ENCODE data around the gene TOLLIP.
"Not testable (repeated sequence)": the region's sequence is repeated elsewhere in the genome, so short reads cannot be mapped to it uniquely, and the experiment has no call there.

The TOLLIP gene

DNA sequence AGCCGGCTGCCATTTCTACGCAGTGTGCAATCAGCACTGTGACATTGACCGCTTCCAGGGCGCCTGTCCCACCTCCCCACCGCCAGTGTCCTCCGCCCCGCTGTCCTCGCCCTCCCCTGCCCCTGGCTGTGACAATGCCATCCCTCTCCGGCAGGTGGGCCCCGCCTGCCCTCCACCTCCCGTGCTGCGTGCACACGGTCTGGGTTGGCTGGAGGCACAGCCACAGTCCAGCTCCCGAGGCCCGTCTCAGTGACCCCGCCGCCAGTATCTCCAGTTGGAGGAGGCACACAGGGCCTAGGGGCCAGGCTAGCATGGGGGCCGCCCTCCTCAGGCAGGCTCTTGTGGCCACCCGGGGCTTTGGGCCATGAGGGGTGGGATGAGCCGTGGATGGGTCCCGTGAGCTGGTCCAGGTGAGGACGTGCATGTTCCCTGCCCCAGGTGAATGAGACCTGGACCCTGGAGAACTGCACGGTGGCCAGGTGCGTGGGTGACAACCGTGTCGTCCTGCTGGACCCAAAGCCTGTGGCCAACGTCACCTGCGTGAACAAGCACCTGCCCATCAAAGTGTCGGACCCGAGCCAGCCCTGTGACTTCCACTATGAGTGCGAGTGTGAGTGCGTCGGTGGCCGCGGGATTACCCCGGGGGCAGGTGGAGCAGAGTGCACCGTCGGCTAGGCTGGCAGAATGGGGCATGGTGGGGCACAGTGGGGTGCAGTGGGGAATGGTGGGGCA, 56.9 kb downstream of the TOLLIP start:
- DNase-seq (ENCODE audit: insufficient read length, low spot score) (no peak), FAIRE-seq (no peak)

DNA sequence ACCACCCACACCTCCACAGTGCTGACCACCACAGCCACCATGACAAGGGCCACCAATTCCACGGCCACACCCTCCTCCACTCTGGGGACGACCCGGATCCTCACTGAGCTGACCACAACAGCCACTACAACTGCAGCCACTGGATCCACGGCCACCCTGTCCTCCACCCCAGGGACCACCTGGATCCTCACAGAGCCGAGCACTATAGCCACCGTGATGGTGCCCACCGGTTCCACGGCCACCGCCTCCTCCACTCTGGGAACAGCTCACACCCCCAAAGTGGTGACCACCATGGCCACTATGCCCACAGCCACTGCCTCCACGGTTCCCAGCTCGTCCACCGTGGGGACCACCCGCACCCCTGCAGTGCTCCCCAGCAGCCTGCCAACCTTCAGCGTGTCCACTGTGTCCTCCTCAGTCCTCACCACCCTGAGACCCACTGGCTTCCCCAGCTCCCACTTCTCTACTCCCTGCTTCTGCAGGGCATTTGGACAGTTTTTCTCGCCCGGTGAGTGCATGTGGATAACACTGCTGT, 58.1 kb downstream of the TOLLIP start:
- no peak for DNase-seq (ENCODE audit: insufficient read length, low spot score)

DNA sequence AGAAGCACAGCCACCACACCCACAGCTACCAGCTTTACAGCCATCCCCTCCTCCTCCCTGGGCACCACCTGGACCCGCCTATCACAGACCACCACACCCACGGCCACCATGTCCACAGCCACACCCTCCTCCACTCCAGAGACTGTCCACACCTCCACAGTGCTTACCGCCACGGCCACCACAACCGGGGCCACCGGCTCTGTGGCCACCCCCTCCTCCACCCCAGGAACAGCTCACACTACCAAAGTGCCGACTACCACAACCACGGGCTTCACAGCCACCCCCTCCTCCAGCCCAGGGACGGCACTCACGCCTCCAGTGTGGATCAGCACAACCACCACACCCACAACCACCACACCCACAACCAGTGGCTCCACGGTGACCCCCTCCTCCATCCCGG, 59.0 kb downstream of the TOLLIP start:
- FAIRE-seq; DNase-seq (ENCODE audit: insufficient read length, low spot score): not testable (repeated sequence)

More for the DNA sequence above, 58.1 kb downstream of the TOLLIP start:
- no peak for FAIRE-seq

DNA sequence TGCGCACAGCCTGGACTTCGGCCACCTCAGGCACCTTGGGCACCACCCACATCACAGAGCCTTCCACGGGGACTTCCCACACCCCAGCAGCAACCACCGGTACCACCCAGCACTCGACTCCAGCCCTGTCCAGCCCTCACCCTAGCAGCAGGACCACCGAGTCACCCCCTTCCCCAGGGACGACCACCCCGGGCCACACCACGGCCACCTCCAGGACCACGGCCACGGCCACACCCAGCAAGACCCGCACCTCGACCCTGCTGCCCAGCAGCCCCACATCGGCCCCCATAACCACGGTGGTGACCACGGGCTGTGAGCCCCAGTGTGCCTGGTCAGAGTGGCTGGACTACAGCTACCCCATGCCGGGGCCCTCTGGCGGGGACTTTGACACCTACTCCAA, 60.5 kb downstream of the TOLLIP start:
- not testable (repeated sequence) for DNase-seq (ENCODE audit: insufficient read length, low spot score); FAIRE-seq

DNA sequence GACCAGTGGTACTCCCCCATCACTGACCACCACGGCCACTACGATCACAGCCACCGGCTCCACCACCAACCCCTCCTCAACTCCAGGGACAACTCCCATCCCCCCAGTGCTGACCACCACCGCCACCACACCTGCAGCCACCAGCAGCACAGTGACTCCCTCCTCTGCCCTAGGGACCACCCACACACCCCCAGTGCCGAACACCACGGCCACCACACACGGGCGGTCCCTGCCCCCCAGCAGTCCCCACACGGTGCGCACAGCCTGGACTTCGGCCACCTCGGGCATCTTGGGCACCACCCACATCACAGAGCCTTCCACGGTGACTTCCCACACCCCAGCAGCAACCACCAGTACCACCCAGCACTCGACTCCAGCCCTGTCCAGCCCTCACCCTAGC, 62.4 kb downstream of the TOLLIP start:
- not testable (repeated sequence) for DNase-seq (ENCODE audit: insufficient read length, low spot score); FAIRE-seq

DNA sequence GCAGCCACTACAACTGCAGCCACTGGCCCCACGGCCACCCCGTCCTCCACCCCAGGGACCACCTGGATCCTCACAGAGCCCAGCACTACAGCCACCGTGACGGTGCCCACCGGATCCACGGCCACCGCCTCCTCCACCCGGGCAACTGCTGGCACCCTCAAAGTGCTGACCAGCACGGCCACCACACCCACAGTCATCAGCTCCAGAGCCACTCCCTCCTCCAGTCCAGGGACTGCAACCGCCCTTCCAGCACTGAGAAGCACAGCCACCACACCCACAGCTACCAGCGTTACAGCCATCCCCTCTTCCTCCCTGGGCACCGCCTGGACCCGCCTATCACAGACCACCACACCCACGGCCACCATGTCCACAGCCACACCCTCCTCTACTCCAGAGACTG, 63.1 kb downstream of the TOLLIP start:
- not testable (repeated sequence) for FAIRE-seq; DNase-seq (ENCODE audit: insufficient read length, low spot score)

DNA sequence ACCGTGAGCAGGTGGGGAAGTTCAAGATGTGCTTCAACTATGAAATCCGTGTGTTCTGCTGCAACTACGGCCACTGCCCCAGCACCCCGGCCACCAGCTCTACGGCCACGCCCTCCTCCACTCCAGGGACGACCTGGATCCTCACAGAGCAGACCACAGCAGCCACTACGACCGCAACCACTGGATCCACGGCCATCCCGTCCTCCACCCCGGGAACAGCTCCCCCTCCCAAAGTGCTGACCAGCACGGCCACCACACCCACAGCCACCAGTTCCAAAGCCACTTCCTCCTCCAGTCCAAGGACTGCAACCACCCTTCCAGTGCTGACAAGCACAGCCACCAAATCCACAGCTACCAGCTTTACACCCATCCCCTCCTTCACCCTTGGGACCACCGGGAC, 63.7 kb downstream of the TOLLIP start:
- FAIRE-seq; DNase-seq (ENCODE audit: insufficient read length, low spot score): not testable (repeated sequence)

DNA sequence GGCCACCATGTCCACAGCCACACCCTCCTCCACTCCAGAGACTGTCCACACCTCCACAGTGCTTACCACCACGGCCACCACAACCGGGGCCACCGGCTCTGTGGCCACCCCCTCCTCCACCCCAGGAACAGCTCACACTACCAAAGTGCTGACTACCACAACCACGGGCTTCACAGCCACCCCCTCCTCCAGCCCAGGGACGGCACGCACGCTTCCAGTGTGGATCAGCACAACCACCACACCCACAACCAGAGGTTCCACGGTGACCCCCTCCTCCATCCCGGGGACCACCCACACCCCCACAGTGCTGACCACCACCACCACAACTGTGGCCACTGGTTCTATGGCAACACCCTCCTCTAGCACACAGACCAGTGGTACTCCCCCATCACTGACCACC, 64.9 kb downstream of the TOLLIP start:
- FAIRE-seq = not testable (repeated sequence)

DNA sequence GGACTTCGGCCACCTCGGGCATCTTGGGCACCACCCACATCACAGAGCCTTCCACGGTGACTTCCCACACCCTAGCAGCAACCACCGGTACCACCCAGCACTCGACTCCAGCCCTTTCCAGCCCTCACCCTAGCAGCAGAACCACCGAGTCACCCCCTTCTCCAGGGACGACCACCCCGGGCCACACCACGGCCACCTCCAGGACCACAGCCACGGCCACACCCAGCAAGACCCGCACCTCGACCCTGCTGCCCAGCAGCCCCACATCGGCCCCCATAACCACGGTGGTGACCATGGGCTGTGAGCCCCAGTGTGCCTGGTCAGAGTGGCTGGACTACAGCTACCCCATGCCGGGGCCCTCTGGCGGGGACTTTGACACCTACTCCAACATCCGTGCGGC, 65.9 kb downstream of the TOLLIP start:
- not testable (repeated sequence) for FAIRE-seq; DNase-seq (ENCODE audit: insufficient read length, low spot score)

More for the DNA sequence above, 64.9 kb downstream of the TOLLIP start:
- not testable (repeated sequence) for DNase-seq (ENCODE audit: insufficient read length, low spot score)

DNA sequence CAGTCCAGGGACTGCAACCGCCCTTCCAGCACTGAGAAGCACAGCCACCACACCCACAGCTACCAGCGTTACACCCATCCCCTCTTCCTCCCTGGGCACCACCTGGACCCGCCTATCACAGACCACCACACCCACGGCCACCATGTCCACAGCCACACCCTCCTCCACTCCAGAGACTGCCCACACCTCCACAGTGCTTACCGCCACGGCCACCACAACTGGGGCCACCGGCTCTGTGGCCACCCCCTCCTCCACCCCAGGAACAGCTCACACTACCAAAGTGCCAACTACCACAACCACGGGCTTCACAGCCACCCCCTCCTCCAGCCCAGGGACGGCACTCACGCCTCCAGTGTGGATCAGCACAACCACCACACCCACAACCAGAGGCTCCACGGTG, 66.7 kb downstream of the TOLLIP start:
- DNase-seq (ENCODE audit: insufficient read length, low spot score); FAIRE-seq: not testable (repeated sequence)

DNA sequence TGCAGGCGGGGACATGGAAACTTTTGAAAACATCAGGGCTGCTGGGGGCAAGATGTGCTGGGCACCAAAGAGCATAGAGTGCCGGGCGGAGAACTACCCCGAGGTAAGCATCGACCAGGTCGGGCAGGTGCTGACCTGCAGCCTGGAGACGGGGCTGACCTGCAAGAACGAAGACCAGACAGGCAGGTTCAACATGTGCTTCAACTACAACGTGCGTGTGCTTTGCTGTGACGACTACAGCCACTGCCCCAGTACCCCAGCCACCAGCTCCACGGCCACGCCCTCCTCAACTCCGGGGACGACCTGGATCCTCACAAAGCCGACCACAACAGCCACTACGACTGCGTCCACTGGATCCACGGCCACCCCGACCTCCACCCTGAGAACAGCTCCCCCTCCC, 67.1 kb downstream of the TOLLIP start:
- DNase-seq (ENCODE audit: insufficient read length, low spot score) (no peak), FAIRE-seq (no peak)

DNA sequence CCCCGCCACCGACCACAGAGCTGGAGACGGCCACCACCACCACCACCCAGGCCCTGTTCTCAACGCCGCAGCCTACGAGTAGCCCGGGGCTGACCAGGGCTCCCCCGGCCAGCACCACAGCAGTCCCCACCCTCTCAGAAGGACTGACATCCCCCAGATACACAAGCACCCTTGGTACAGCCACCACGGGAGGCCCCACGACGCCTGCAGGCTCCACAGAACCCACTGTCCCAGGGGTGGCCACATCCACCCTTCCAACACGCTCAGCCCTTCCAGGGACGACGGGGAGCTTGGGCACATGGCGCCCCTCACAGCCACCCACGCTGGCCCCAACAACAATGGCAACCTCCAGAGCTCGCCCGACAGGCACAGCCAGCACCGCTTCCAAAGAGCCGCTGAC, 67.7 kb downstream of the TOLLIP start:
- DNase-seq (ENCODE audit: insufficient read length, low spot score) (no peak), FAIRE-seq (no peak)

DNA sequence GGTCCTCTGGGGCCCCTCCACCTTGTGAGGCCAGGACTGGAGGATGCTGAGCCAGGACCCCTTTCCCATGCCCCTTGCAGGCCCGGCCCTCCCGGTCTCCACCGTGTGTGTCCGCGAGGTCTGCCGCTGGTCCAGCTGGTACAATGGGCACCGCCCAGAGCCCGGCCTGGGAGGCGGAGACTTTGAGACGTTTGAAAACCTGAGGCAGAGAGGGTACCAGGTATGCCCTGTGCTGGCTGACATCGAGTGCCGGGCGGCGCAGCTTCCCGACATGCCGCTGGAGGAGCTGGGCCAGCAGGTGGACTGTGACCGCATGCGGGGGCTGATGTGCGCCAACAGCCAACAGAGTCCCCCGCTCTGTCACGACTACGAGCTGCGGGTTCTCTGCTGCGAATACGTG, 68.7 kb downstream of the TOLLIP start:
- FAIRE-seq (no peak), DNase-seq (ENCODE audit: insufficient read length, low spot score) (no peak)

DNA sequence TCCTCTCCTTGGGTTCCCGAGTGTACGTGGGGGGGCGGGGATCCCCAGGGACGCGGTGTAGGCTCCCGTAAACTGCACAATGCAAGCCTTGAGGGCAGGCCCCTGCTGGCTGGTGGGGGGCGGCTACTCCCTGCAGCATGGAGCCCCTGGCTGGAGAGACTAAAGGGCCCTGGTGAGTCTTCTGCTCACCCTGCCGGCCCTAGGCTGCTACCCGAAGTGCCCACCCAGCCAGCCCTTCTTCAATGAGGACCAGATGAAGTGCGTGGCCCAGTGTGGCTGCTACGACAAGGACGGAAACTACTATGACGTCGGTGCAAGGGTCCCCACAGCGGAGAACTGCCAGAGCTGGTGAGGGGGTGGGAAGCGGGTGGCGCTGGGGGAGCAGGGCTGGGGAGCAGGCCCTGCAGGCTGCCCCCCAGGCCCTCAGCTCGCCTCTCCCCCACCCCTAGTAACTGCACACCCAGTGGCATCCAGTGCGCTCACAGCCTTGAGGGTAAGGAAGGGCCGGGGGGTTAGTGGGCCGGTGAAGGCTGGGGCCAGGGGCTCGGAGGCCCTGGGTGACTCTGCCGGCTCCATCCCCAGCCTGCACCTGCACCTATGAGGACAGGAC, 69.7 kb downstream of the TOLLIP start:
- FAIRE-seq (no peak), DNase-seq (ENCODE audit: insufficient read length, low spot score) (no peak)

DNA sequence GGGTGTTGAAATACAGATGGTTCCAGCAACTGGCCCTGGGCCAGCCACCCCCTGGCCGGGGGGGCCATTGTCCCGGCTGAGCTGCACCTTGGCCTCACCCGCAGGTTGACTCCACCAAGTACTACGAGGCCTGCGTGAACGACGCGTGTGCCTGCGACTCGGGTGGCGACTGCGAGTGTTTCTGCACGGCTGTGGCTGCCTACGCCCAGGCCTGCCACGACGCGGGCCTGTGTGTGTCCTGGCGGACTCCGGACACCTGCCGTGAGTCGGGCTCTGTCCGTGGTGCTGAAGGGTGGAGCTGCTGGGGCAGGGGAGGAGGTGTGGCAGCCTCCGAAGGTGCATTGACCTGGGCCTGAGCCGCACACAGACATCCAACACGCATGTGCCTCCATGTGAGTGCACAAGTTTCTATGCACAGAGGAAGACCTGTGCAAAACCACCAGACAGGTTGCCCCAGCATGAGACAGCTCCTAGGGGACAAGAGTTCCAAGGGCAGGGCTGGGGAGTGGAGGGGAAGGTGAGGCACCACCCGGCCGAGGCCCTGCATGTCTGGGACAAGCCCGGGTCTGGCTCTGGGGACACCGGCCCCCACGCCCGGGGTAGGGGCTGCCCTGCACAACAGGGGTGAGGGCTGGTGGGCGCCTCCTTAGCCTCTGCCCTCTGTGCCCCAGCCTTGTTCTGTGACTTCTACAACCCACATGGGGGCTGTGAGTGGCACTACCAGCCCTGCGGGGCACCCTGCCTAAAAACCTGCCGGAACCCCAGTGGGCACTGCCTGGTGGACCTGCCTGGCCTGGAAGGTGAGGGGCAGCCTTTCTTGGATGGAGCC, 70.5 kb downstream of the TOLLIP start:
- DNase-seq (ENCODE audit: insufficient read length, low spot score) = no peak
- no peak for FAIRE-seq

DNA sequence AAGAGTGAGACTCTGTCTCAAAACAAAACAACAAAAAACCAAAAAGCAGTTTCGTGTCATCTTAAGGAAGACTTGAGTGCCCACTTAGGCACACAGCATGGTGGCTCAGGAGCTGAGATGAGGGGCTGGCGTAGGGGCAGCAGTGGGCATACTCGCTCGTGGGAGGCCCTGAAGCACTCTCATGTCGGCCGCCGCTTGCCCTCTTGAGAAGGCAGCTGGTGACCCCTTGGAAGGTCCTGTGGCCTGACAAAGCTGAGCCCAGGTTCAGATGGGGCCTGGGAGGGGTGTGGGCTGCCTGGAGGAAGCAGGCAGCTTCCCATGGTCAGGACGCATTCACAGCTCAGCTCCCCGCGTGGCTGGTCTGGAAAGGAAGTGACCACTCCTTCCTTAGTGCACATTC, 71.6 kb downstream of the TOLLIP start:
- DNase-seq (ENCODE audit: insufficient read length, low spot score) = no peak
- FAIRE-seq = no peak

DNA sequence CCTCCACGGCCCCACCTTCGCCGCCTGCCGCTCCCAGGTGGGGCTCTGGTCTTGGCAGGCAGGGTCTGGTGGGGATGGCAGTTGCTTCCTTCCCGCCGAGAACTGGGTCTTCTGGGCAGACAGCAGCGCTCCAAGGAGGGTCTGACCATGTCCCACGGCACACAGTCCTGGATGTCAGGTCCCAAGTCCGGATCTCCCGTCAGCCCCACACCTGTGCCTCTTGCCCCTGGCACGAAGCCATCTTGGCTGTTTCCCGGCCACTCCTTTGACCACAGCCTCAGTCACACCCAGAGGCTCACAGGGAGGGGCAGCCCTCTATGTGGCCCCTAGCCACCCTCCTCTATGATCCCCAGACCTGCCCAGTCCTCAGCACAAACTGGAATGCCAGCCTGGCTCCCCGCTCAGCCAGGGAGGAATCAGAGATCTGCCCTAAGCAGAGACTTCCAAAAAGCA, 72.3 kb downstream of the TOLLIP start:
- DNase-seq (ENCODE audit: insufficient read length, low spot score) = no peak
- FAIRE-seq = no peak

DNA sequence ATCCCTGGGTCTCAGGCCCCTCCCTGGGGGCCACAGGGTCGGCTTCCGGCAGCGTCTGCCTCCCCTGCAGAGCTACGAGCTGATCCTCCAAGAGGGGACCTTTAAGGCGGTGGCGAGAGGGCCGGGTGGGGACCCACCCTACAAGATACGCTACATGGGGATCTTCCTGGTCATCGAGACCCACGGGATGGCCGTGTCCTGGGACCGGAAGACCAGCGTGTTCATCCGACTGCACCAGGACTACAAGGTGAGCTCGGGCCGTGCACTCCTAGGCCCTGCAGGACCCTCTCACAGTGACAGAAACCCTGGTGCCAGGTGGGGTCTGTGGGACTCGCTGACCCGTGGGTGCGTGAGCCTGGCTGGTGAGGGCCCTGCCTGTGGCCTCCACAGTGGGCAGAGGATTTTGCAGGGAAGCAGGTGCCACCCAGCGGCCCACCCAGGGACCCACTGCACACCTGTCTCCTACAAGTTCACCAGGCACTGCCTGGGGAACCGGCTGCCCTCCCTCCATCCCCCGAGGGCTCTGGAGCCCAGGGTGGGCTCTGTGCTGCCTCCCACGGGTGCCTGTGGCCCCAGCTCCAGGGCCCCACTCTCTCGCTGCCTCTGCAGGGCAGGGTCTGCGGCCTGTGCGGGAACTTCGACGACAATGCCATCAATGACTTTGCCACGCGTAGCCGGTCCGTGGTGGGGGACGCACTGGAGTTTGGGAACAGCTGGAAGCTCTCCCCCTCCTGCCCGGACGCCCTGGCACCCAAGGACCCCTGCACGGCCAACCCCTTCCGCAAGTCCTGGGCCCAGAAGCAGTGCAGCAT, 72.9 kb downstream of the TOLLIP start:
- FAIRE-seq (no peak), DNase-seq (ENCODE audit: insufficient read length, low spot score) (no peak)

DNA sequence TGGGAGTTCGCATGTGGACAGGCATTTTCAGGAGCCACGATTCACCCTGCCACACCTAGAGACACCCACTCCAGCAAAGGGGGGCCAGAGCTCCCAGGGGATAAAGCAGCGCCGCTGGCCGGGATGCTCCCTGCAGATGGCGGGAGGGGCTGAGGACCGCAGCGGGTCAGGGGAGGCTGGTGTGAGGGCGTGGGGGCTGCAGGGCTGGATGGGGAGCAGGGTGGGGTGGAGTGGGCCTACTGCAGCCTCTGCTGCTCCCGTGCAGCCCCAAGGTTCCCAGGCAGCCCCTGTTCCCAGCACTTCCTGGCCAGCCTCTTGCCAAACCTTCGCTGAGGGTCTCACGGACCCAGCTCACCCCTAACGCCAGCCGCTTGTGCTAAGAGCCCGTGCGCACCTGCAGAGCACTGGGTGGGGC, 73.5 kb downstream of the TOLLIP start:
- DNase-seq (ENCODE audit: insufficient read length, low spot score) (no peak), FAIRE-seq (no peak)

DNA sequence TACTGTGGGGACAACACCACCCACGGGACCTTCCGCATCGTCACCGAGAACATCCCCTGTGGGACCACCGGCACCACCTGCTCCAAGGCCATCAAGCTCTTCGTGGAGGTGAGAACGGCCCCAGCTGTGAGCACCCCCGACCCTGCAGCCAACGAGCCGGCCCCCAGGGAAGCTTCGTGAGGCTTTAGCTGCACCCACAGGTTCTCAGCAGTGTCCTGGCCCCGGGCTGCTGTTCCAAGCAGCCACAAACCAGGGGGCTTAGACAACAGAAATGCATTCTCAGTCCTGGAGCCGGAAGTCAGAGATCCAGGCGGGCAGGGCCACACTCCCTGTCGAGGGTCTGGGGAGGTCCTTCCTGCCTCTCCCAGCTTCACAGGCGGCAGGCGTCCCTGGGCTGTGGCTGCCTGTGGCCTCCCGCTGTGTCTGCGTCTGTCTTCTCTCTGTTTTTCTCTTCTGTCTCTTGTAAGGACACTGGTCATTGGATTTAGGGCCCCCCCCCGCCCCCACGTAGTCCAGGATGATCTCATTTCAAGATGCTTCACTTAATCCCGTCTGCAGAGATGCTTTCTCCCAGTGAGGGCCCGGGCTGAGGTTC, 74.0 kb downstream of the TOLLIP start:
- DNase-seq (ENCODE audit: insufficient read length, low spot score) = no peak
- no peak for FAIRE-seq
